Measurements from ENCODE around the gene PCBP2.

DNA sequence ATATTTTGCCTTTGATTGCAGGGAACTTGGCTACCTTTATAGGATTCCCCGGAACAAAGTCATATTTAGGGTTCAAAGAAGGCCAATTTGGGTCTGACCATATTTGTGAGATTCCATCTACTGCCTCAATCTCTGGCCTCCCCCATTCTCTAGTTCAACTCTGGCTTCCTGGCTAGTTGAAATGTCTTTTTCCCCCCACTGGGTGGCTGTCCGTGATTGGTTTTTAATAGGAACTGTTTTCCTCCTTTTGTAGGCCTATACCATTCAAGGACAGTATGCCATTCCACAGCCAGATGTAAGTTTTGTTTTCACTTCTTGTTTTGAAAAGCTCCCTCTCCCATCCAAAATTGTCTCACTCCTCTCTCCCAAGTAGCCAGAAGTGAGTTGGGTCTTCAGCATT, 13.8 kb downstream of the PCBP2 start:
- TF ChIP-seq POLR2A (IDR thresholded peaks at IDR 0.05) = no peak
- TF ChIP-seq, protein P1, sequence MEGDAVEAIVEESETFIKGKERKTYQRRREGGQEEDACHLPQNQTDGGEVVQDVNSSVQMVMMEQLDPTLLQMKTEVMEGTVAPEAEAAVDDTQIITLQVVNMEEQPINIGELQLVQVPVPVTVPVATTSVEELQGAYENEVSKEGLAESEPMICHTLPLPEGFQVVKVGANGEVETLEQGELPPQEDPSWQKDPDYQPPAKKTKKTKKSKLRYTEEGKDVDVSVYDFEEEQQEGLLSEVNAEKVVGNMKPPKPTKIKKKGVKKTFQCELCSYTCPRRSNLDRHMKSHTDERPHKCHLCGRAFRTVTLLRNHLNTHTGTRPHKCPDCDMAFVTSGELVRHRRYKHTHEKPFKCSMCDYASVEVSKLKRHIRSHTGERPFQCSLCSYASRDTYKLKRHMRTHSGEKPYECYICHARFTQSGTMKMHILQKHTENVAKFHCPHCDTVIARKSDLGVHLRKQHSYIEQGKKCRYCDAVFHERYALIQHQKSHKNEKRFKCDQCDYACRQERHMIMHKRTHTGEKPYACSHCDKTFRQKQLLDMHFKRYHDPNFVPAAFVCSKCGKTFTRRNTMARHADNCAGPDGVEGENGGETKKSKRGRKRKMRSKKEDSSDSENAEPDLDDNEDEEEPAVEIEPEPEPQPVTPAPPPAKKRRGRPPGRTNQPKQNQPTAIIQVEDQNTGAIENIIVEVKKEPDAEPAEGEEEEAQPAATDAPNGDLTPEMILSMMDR (IDR thresholded peaks at IDR 0.05) = no peak
